Stimulated activated CD4-positive, alpha-beta T cell treated with anti-CD3 and anti-CD28 coated beads, Interleukin-12 subunit alpha, Interleukin-12 subunit beta, amount 100 ng/mL, for 24 hours (primary cell): ENCODE data around the gene CXCL17.

ENCODE experiments used
- DNase-seq, 2 experiments: peaks; one replicate each; pipeline ENCODE4 v3.0.0-alpha.2; 2020; ENCODE audit warnings: low read depth in 2 of 2

CXCL17 gene

DNA sequence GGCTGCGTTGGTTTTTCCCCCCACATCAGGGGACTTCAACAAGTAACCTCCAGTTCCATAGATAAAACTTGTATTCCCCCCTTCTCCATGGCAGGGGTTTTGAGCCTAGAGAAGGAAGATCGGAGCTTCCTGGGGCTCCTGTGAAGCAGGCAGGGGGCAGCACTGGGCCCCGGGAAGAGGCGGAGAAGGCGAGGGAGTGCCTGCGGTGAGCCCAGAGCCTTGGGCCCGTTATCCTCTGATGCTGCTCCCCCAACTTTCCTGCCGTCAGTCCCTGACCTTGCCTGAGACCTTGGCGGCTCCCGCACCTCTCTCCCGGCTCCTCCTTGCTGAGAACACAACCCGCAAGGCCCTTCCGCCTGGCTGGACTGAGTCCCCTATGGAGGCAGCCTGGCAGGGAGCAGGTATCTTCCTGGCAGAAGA, 18.0 kb downstream of the CXCL17 start:
- no peak for DNase-seq

DNA sequence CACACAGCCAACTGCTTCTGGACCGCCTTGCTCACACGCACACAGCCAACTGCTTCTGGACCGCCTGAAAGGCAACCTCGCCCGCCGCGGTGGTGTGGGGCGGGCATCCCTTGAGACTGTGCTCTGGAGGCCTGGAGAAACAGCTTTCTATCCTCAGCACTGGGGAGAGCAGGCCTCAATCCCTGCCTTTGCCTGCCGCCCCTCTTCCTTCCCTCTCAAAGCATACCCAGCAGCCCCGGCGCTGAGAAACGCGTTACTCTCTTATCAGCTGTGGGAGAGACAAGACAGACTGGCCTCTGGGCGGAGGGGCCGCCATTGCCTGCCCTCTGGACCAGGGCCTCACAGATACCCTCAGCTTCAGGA, 18.4 kb downstream of the CXCL17 start:
- DNase-seq: no peak

DNA sequence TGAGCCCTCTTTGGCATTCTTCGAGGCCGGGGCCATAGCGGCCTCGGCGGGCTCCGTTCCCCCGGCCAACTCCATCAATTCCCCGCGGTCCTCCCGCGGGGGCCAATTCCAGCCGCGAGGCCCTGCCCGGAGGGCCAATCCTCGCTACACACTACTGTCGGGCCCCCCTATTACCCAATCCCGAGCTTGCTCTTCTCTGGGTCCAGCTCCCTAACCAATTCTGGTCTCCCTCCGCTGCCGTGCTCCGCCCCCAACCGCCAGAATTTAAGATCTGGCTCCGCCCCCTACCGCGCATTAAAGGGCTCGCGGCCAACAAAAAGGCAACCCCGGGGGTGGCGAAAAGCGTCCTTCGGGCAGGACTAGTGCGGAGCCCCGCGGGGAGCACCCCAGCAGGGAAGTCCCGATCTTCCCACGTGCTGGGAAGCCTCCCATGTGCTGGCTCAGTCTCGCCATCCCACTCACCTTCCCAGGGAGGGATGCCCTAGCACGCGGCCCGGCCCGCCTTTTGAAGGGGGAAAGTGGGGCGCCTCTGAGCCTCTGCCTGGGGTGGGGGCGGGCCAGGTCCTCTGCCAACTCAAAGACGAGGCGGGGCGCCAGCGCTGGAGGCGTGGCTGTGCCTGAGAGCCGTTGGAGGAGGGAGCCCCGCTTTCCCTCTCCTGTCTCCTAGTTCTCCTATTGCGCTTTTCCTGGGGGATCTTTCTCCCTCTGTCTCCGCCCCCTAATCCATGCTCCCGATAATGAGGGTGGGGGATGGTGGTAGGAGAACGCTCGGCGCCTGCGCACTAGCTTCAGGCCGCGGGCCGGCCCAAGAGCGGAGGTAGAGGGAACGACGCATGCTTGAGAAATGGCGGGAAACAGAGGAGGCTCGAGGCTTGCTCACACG, 19.0 kb downstream of the CXCL17 start:
- DNase-seq: peak; percentile 87 to 93

DNA sequence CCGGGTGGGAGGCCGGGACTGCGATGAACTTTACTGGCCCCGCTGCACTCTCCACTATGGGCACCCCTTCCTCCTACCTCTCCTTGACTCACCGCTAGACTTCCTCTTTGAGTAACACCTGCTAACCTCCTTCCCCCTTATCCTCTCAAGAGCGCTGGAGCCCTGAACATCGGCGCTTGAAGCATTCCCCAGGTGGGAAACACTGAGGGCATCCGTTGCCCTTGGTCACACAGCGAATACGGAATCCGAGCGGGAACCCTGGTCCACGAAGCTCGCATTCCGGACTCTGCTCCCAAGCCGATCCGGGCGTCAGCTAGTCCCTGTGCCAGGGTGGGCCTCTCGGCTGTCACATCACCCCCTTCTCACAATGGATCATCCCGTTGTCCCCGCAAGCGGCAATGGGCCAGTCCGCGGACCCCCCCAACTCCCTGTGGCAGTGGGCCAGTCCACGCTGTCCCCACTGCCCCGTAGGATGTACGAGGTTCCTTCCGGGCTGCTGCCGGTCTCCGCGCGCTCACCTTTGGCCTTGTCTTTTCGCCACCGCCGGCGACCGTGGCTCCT, 19.8 kb downstream of the CXCL17 start:
- DNase-seq: peak in 1 of 2 experiments; percentile 35

DNA sequence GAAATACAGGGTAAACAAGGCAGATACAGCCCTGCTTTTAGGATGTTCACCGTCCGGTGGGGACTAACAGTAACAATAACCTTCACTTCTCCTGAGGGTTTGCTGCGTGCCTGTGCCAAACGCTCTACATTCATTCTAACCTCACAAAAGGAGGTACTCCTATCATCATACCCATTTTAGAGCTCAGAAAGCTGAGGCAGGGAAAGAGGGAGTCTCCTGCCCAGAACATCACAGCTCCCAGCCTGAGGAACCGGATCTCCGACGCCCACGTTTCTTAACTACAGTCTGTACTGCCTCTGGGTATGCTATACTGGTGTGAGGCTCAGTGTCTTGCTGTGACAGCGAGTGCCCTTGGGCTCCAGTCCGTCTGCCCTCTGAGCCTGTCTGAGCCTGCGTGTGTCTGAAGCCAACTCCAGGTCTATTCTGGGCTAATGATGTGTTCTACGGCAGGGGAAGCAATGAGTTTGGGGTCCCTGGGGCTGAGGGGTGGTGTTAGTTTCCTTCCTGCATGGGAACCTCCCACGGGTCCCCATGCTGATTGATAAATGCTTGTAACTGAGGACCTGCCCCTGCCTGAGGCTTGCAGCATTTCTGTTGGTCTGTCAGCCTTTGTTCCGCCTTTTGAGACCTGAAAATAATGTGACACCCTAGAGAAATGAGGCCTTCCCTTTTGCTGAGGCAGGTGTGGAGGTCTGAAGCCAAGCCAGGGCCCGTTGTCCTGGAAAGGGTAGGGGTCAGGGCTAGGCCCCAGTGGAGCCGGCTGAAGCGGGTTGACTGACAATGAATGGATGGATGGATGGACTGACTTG, 20.4 kb downstream of the CXCL17 start:
- DNase-seq: no peak

GRCh38 chr19:42421591-42422031, 21.1 kb downstream of the CXCL17 start:
- no peak for DNase-seq

DNA sequence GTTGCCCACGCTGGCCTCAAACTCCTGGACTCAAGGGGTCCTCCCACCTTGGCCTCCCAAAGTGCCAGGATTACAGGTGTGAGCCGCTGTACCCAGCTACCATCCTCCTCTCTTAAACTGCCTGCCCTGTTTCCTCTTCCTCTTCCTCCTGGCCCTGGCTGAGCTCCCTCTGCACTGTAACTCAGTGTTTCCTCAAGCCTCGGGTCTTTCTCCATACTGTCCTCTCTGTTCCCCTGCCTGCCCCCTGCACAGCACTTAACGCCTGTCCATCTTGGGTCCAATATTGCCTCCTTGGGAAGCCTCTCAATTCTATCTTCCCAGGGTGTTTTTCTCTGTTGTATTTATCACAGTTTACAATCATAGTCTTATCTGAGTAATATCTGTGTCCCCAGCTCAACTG, 21.6 kb downstream of the CXCL17 start:
- no peak for DNase-seq

DNA sequence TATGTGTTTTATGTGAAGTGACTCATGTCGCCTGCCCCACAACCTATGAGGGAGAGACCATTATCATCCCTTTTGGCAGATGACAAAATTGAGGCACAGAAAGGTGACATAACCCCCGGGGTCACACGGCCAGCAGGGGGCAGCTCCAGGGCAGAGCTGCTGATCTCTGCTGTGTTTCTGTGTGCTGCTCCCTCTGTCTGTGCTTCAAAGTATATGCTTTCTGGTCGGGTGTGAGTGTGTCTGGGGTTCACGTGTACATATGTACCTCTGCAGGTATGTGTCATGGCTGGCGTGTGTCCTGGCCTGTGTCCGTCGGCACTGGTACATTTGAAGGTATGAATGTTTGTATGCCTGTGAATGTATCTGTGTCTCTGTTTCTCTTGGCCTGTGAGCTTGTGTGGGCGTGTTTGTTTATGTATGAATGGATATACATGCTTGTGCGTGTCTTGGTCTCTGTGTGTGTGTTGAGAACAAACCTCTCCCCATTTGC, 22.6 kb downstream of the CXCL17 start:
- peak; percentile 28 to 71 for DNase-seq

DNA sequence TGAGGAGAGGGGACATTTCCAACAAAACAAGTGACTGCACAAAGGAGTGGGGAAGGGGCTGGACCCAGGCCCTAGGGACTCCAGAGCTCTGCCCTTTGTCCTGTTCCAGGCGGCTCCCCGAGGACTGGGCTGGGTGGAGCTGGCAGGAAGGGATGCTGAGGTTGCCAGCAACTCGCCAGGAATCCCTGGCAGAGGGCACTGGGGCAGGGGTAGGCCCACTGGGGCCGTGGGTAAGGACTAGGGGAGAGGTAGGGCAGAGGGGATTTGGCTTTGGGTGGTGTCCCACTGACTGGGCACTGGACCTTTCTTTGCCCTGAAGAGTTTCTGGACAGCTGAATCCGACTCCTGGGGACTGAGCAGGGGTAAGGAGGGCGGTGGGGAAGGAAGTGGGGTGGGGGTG, 23.4 kb downstream of the CXCL17 start:
- no peak for DNase-seq

DNA sequence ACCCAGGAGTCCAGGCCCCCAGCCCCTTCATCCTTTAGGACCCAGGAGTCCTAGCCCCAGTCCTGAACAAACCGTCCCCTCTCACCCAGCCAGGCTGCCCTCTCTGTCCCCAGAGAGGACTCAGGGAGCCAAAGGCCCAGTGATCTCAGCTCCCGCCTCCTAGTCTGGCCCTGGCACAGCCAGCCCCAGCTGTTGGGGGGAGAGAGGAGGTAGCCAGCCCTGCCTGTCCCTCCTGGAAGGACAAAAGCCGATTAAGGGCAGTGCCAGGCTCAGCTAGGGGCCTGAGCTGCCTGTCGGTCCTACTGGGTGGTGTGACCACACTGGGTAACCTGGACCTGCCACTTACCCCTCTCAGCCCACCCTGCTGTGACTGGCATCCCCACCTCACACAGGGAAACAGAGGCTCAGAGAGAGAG, 30.1 kb downstream of the CXCL17 start:
- no peak for DNase-seq

- no peak for DNase-seq
Observed at GRCh38 chr19:42412227-42412626, 30.5 kb downstream of the CXCL17 start.

DNA sequence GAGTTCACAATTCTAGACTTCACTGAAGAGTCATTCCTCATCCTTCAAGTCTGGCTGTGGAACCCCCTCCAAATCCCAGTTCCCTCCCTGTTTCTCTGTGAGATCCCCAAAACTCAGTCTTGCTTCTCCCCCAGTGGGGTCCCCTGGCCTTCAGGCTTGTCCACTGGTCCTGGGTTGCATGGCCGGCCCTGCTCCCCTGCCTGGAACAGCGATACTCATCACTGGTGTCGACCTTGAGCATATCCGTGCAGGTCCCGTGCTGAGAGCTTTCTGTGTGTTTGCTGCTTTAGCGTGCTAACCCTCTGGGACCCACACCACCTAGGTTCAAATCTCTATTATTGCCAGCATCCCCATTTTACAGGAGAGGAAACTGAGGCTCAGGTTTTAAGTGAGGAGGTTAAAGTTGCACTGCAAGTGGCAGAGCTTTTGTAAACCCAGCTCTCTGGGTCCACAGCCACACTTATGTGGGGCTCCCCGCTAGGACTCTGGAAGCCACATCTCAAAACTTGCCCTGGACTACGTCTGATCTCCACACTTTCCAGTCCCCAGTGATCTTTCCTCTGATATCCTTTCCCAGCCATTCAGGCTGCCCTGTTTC, 31.1 kb downstream of the CXCL17 start:
- DNase-seq: no peak

GRCh38 chr19:42410371-42410770, 32.4 kb downstream of the CXCL17 start:
- no peak for DNase-seq

- no peak for DNase-seq
Observed at GRCh38 chr19:42409477-42409876, 33.3 kb downstream of the CXCL17 start.

DNA sequence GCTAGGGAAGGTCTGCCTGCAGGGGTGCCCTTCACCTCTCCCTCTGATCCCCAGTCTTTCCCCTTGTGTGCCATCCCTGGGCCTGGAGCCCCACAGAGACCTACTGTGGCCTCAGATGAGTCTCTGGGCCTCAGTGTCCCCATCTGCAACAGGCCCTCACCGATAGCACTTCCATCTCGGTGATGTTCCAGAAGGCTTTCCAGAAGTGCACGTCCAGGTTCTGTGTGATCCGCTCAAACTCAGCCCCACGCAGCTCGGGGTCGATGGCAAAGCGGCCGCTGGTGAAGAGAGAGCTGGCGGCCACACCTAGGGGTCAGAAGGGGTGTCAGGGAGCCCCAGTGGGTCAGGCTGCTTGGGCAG, 35.0 kb downstream of the CXCL17 start:
- no peak for DNase-seq

DNA sequence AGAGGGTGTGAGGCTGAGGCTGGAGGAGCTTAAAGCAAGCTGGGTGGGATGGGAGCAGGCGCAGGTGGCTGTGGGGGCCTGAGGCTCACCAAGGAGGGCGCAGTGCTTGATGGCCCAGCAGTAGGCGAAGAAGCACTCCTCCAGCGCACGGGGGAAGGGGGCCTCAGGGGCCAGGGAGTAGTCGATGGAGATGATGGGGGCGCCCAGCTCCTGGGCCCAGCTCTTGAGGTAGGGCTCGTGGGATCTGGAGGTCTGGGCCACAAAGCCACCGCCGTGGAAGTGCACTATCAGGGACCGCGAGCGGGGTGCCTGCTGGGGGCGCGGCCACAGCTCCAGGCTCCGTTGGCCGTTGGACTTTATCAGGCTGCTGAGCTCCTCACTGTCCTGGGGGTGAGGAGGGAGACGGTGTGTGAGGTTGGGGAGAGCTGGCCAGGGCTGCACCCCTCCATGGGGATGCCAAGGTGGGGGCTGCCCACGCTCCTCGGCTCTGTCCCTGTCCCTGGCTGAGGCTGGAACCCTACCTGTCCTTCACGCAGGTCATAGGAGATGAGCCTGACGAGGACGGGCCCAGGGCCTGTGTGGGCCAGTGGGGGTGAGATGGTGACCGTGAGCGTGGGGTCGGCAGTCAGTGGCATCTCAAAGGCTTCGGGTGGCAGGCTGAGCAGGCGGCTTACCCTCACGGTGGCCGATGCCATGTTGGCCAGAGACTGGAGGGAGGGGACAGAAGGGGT, 35.5 kb downstream of the CXCL17 start:
- no peak for DNase-seq

GRCh38 chr19:42406111-42406510, 36.6 kb downstream of the CXCL17 start:
- no peak for DNase-seq

DNA sequence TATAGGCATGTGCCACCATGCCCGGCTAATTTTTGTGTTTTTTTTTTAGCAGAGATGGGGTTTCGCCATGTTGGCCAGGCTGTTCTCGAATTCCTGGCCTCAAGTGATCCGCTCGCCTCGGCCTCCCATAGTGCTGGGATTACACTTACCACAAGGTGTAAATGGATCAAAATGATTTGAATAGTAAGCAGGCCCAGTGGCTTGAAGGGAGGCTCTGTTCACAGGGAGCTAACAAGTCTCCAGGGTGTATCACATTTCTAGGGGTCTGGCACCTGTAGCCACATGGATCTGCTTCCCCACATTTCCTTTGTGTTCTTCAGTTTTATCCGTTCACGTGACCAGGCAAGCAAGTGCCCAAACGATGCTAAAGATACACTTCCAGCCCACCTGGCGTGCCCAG, 39.2 kb downstream of the CXCL17 start:
- DNase-seq: no peak

DNA sequence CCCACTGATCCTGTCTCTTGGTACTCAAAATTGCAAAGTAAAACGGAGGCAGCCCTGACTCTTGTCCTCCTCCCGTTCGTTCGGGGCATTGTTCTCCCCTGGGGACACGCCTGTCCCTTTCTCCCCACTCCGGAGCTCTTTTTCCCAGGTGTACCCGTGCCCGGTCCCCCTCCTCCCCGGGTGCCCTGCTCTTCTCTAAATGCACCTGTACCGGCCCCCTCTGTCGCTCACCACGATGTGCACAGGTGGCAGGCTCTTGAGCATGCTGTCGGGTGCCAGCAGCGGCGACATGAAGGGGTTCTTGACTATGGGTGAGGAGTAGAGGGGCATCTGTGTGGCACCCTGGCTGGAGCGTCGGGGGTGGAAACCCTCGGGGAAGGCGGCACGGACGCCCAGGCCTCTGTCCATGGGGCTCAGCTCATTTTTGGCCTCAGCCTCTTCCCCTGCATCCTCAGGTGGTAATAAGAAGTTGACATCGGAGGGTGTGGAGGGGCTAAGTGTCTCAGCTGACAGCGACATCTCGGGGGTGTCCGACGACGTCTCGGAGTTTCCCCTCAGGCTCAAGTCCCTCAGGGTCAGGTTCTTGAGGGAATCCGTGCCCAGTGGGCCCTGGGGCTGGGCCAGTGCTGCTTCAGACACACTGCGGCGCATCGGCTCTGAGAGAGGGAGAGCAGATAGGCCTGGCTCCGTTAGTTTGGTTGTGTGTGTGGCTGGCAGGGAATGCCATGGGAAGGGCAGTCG, 40.2 kb downstream of the CXCL17 start:
- DNase-seq: no peak
